Aorta (tissue), 5 donors: ENCODE results near the gene SHC2. TPM values are rescaled to one million over a fixed set of nuclear protein-coding genes. Genes with fewer than 3 reads are reported as not detected.

Experiments used
- ATAC-seq: fragments of 200-7000 bp; cut with Tn5 transposase; one replicate; pipeline ENCODE4 v1.9.1; 2022; ENCODE audit warnings: moderate library complexity; ENCODE audit not compliant: low FRiP score
- DNase-seq, 2 donors: peaks; one replicate each; pipeline ENCODE4 v3.0.0-alpha.2; 2020
- H3K27ac ChIP-seq, 2 donors: one replicate each; pipeline ENCODE4 v1.5.1; 2013; ENCODE audit warnings: low read length in 2 of 2, mild to moderate bottlenecking in 2 of 2, moderate library complexity in 2 of 2, control low read depth in 1 of 2, inconsistent platforms in 1 of 2, low read depth in 1 of 2
- H3K27me3 ChIP-seq, 2 donors: one replicate each; pipeline ENCODE4 v1.6.1; 2013; ENCODE audit warnings: control low read depth in 1 of 2, low read length in 1 of 2, mild to moderate bottlenecking in 1 of 2, moderate library complexity in 1 of 2; ENCODE audit not compliant: insufficient read depth in 2 of 2, control insufficient read depth in 1 of 2
- H3K36me3 ChIP-seq, 2 donors: one replicate each; pipeline ENCODE4 v1.6.1; 2013; ENCODE audit warnings: control low read depth in 1 of 2, low read length in 1 of 2, mild to moderate bottlenecking in 1 of 2; ENCODE audit not compliant: insufficient read depth in 2 of 2, control insufficient read depth in 1 of 2
- H3K4me1 ChIP-seq, 2 donors: one replicate each; pipeline ENCODE4 v1.6.1; 2013; ENCODE audit warnings: low read length in 2 of 2, control low read depth in 1 of 2, mild to moderate bottlenecking in 1 of 2, moderate library complexity in 1 of 2; ENCODE audit not compliant: insufficient read depth in 2 of 2, control insufficient read depth in 1 of 2
- H3K4me3 ChIP-seq, 2 donors: one replicate each; pipeline ENCODE4 v1.5.1; 2013; ENCODE audit warnings: low read length in 2 of 2, control low read depth in 1 of 2, mild to moderate bottlenecking in 1 of 2
- H3K9me3 ChIP-seq: one replicate; pipeline ENCODE4 v1.6.1; 2013; ENCODE audit warnings: mild to moderate bottlenecking, low read length; ENCODE audit not compliant: control insufficient read depth
- WGBS, 2 donors: extraction: QIAGEN DNeasy Blood & Tissue Kit; methylation state at CpG; one replicate each; pipeline ENCODE4 v1.1.7; 2013; 5-methylcytosine and 5-hydroxymethylcytosine counted together
- intact Hi-C, 2 donors: fragments of 100-400 bp; cut with DNase I; formaldehyde crosslinking; loops; one replicate each; pipeline versions ENCODE4 v1.14.2 to v1.15.0; 2022
- polyA plus RNA-seq, 2 donors: library from polyadenylated mRNA; stranded (reverse); fragments of 200-250 nt; gene quantifications; one replicate each; pipeline ENCODE4 v1.2.3, GENCODE V29; 2013
- total RNA-seq, 2 donors: library from RNA; stranded (reverse); fragmentation: NEBNext Ultra II Directional; extraction: Animal tissue kit (Norgen Biotek cat#: 25700); gene quantifications; one replicate each; pipeline ENCODE4 v1.2.1, GENCODE V29; 2021
- donor health status: healthy with polysubstance abuse.
- donor health status: Bipolar disorder and iron deficiency.
- donor health status: DM: no; HTN: no; CAD: no.
- donor health status: DM: no; HTN: no; CAD: no.
- donor health status: DM: yes; HTN: yes; CAD: no.

The SHC2 gene
- total and polyA plus RNA-seq, 4 donors = 7.3 to 31.4 (median 10.3) TPM

- Histone ChIP-seq H3K36me3 (no peaks in the 10 kb centered on the region), H3K4me1 (no peaks in the 10 kb centered on the region), H3K9me3 (no peaks in the 10 kb centered on the region), H3K27me3 (no peaks in the 10 kb centered on the region), H3K4me3 (no peak overlapping the region), H3K27ac (no peak overlapping the region)
- intact Hi-C loops = no loop called here
- DNase-seq (no peak), ATAC-seq (no peak)
- 49 to 54% methylated on average over 21 to 22 of the region's 22 CpGs for WGBS, 2 donors
Measured at GRCh38 chr19:494171-495080, 33.6 kb upstream of the SHC2 start.

GRCh38 chr19:493391-494170, 32.7 kb upstream of the SHC2 start:
- H3K27me3 ChIP-seq = no peaks in the 10 kb centered on the region
- H3K9me3 ChIP-seq = no peaks in the 10 kb centered on the region
- no peaks in the 10 kb centered on the region for H3K36me3 ChIP-seq
- H3K27ac ChIP-seq = no peak overlapping the region
- ATAC-seq (no peak), DNase-seq (no peak)
- WGBS, 2 donors = 76 to 77% methylated on average over 23 of the region's 23 CpGs
- H3K4me3 ChIP-seq = no peak overlapping the region
- no peaks in the 10 kb centered on the region for H3K4me1 ChIP-seq
- intact Hi-C loops = no loop called here

GRCh38 chr19:492091-492531, 31.3 kb upstream of the SHC2 start:
- no peak for DNase-seq
- no peak overlapping the region for H3K4me3 ChIP-seq
- H3K4me1 ChIP-seq = no peaks in the 10 kb centered on the region
- H3K27ac ChIP-seq = no peak overlapping the region
- ATAC-seq = no peak
- 77 to 88% methylated on average over 10 to 19 of the region's 19 CpGs for WGBS, 2 donors
- no peaks in the 10 kb centered on the region for H3K36me3 ChIP-seq
- no peaks in the 10 kb centered on the region for H3K9me3 ChIP-seq
- intact Hi-C loops = no loop called here
- H3K27me3 ChIP-seq = no peaks in the 10 kb centered on the region

- no peaks in the 10 kb centered on the region for H3K4me1 ChIP-seq
- H3K9me3 ChIP-seq = no peaks in the 10 kb centered on the region
- intact Hi-C loops = no loop called here
- H3K36me3 ChIP-seq = no peaks in the 10 kb centered on the region
- no peaks in the 10 kb centered on the region for H3K27me3 ChIP-seq
- no peak for ATAC-seq
- H3K4me3 ChIP-seq = no peak overlapping the region
- DNase-seq = no peak
- WGBS, 2 donors = 80 to 81% methylated on average over 28 to 32 of the region's 32 CpGs
- no peak overlapping the region for H3K27ac ChIP-seq
Measured at GRCh38 chr19:491146-491741, 30.4 kb upstream of the SHC2 start.

GRCh38 chr19:489418-490196, 28.8 kb upstream of the SHC2 start:
- WGBS, 2 donors = 10 to 13% methylated on average over 55 to 61 of the region's 61 CpGs
- Histone ChIP-seq H3K27me3 (no peaks in the 10 kb centered on the region), H3K4me3 (peak overlapping the region; percentile 52 to 62), H3K27ac (peak overlapping the region in 1 of 2 donors; percentile 15), H3K4me1 (no peaks in the 10 kb centered on the region), H3K36me3 (no peaks in the 10 kb centered on the region), H3K9me3 (no peaks in the 10 kb centered on the region)
- peak; percentile 67 for ATAC-seq
- peak; percentile 79 to 85 for DNase-seq
- intact Hi-C loops = loop anchor here in 1 of 2 donors (2.0 to 10.0 kb wide), 2 partner anchors 17 to 145 kb away; partner anchors contain the start of genes MIER2 and TPGS1

GRCh38 chr19:488505-489417, 27.9 kb upstream of the SHC2 start:
- 1% methylated on average over 60 to 114 of the region's 114 CpGs for WGBS, 2 donors
- intact Hi-C loops = loop anchor here in 1 of 2 donors (2.0 to 10.0 kb wide), 2 partner anchors 18 to 144 kb away; partner anchors contain the start of genes MIER2 and TPGS1
- Histone ChIP-seq H3K4me1 (no peaks in the 10 kb centered on the region), H3K9me3 (no peaks in the 10 kb centered on the region), H3K36me3 (no peaks in the 10 kb centered on the region), H3K27ac (peak overlapping the region in 1 of 2 donors; percentile 72), H3K4me3 (peak overlapping the region; percentile 74 to 94), H3K27me3 (no peaks in the 10 kb centered on the region)
- ATAC-seq (peak; percentile 98), DNase-seq (peak; percentile 98 to 99)

GRCh38 chr19:485583-486236, 24.9 kb upstream of the SHC2 start:
- H3K9me3 ChIP-seq = no peaks in the 10 kb centered on the region
- no peaks in the 10 kb centered on the region for H3K27me3 ChIP-seq
- 11% methylated on average over 23 of the region's 23 CpGs for WGBS, 2 donors
- no peak overlapping the region for H3K4me3 ChIP-seq
- H3K36me3 ChIP-seq = no peaks in the 10 kb centered on the region
- H3K27ac ChIP-seq = no peak overlapping the region
- intact Hi-C loops = loop anchor here in 1 of 2 donors (10.0 kb wide), 1 partner anchor 141 kb away; the partner anchor contains the start of gene MIER2
- ATAC-seq (no peak), DNase-seq (no peak)
- H3K4me1 ChIP-seq = no peaks in the 10 kb centered on the region
